Measurements from ENCODE around the gene DOK1.

DOK1 gene

DNA sequence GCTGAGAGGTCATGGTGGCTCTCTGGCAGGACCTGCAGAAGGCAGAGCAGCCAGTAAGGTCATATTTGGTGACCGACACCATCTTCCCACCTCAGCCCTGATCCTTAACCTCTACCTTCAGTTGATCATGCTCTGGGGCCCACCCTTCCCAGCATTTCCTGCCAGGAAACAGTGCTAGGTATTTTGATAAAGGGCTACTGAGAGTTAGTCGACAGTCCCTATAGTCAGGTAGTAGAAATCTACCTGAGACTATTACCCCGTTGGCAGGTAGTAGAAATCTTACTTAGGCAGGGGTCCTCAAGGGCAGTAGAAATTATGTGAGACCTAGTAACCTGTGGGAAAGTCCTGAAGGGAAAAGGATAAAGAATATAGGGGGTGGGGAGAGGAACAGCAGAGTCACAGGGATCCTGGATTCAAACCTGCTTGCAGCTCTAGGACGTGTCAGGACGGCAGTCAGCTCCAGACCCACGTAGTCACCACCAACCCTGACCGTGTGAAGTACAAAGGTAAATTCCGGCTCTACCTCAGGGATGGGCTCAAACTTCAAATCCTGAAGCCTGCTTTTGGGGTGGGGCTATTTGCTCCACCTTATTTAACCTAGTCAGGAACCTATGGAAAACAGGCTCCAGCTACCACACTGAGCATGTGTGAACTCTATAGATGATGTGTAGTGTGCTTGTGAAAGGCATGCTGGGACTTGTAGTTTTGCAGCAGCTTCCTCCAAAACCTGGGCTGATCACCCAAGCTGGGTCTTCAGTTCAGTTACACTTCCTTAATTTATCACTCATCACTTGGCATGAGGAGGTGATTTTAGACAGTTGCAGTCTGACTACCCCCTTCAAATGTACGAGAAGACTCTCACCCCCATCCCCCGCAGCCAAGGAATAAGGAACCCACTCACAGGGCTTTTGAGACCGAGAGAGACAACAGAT is 28.5 kb upstream of the DOK1 start, which contains the start of gene DQX1:
Gene DQX1 (minus strand): TSS at position 515 of the 932 bp plus-strand sequence. CDS start 502 bp downstream, at position 13.
- DNase-seq, result peak; percentile 30

DNA sequence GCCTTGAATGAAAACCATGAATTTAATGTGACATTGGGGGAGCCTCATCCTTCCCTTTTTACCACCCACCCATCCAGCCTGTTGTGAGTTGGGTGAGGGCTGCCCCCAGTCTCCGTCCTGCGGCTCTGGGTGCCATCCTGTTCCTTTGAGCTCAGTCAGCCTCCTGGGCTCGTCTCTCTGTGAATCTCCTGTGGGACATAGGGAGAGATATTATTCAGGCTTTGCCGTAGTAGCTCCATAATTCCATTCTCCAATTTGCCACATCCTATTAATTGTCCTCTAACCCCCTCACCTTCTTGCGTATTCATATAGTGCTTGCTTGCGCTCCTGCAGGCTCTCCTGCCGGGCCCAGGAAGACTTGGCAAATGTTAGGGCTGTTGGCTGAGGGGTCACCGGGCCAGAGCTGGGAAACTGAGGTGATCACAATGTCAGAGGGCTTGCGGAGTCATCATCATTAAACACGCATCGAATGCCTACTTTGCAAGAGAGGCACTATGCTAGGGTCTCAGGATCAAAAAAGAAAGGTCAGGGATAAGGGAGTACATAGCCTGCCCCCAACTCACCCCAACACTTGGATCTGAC is 27.8 kb upstream of the DOK1 start:
- DNase-seq, result no peak

DNA sequence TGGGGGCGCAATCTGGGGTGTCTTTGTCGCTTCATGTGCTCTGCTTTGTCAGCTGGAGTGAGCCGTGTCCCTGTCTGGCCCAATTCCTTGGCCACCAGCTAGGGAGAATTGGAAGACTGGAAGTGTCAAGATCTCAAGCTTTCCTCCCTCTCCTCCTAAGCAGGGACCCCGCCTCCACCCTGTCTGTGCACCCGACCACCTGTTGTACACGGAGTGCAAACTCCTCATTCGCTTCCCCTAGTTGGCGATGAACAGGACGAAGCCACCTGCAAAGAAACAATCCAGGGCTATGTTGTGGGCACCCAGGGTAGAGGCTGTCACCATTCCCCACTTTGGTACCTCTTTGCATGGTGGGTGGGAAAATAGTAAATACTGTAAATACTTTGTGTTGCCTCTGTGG is 26.8 kb upstream of the DOK1 start:
- DNase-seq, result no peak

DNA sequence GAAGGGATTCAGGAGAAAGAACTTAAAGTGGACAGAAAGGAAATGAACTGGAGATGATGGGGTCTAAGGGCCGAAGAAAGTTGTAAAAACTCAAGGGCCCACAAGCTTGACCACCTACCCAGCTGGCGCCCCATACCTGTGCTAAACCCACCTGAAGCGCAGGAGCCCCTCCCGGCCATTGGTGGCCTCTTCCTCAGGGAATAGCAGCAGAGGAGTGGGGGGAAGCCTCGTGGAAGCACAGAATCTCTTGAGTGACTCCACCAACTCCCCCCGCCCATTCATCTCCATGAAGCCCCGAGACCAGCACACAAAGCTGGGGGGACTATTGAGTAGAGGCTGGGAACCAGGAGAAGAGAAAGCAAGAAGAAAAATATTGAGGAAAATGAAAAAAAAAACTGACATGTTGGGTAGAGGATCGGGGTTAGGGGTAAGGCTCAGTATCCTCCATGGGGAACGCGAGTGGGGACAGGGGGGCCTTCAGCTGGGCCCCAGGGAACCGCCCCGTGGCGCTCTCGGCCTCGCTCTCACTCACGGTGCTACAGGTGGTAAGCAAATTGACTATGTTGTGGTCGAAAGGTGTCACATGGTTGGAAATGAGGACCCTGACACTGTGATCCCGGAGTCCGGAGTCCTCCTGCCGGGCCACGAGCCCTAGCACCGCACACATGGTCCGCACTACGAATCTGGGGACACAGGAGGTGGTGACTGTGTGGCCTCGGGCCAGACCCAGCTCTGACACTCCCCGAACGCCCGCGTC is 25.7 kb upstream of the DOK1 start:
- DNase-seq, result peak; percentile 19

DNA sequence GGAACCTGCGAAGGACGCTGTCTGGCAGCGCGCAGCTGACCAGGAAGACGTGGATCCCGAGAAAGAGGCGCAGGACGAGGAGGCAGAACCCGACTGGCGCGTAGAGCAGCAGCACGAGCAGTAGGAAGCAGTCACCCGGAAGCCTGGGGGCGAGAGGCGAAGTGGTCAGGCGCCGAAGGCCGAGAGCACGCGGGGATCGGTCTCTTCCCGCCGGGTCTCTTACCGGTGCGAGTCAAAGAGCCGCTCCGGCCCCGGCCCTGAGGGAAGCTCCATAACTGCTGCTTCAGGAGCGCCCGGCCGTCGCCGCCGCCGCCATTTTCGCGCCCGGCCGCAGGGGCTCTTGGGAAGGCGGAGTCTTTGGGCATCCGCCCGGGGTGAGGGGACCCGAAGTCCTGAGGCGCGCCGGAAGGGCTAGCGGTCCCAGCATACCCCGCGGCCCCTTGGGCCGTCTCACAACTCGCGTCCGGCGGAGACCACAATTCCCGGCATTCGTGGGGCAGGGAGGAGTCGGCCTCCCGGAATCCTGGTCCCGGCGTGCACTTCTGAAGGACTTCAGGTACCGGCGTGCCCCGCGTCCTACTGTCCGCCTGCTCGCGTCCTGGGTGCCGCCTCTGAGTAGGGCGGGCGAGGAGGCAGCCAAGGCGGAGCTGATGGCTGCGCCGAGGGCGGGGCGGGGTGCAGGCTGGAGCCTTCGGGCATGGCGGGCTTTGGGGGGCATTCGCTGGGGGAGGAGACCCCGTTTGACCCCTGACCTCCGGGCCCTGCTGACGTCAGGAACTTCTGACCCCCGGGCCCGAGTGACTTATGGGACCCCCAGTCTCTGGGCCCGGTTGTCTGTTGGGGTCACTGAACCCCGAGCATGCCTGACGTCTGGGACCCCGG is 24.9 kb upstream of the DOK1 start, which contains the start of the genes AUP1 and HTRA2:
Gene AUP1 (minus strand): TSS at position 350 of the 882 bp plus-strand sequence. CDS start 77 bp downstream, at position 273.
Gene HTRA2 (plus strand): TSS at position 577 of the 882 bp plus-strand sequence. CDS start 74 bp downstream, at position 651.
- peak; percentile 88 for DNase-seq

DNA sequence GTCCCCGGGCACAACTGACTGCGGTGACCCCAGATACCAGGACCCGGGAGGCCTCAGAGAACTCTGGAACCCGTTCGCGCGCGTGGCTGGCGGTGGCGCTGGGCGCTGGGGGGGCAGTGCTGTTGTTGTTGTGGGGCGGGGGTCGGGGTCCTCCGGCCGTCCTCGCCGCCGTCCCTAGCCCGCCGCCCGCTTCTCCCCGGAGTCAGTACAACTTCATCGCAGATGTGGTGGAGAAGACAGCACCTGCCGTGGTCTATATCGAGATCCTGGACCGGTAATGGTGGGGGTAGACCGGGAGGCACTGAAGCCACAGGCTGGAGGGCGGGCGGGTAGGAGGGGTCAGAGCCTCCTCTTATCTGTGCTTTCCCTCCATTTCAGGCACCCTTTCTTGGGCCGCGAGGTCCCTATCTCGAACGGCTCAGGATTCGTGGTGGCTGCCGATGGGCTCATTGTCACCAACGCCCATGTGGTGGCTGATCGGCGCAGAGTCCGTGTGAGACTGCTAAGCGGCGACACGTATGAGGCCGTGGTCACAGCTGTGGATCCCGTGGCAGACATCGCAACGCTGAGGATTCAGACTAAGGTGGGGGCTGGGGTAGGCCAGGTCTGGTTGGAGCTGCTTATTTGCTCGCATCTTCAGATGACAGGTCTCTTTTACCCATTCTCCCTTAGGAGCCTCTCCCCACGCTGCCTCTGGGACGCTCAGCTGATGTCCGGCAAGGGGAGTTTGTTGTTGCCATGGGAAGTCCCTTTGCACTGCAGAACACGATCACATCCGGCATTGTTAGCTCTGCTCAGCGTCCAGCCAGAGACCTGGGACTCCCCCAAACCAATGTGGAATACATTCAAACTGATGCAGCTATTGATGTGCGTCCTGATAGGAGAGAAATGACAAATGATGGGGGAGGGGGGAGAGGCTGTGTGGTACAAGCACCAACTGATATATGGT is 24.0 kb upstream of the DOK1 start:
- peak; percentile 52 for DNase-seq

DNA sequence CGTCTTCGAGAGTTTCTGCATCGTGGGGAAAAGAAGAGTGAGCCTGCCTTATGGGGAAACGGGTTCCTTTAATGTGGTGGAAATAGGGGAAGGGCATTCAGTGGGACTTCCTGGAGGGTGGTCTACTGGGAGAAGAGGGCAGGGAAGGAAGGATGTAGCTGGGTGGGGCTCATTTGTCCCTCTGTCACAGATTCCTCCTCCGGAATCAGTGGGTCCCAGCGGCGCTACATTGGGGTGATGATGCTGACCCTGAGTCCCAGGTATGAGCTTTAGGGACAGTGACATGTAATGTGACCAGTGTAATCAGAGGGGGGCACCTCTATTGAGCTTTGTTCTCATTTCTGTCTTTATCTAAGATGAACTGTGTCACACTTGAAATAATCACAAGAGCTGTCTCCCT is 22.9 kb upstream of the DOK1 start:
- no peak for DNase-seq

DNA sequence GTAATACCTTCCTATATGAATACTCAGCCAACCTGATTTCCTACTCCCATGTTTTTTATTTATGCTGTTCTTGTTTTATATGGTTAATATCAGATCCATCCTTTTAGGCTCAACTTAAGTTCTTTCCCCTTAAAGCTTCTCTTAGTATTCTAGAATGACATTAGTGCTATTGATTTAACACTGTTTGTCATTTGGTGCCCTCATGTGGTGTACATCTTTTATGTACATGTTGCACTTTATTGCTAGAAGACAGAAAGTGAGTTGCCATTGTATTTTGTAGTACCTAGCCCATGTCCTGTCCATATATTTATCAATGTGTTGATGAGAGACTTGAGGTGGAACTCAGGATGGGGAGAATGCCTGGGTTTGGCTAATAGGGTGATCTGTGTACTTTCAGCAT is 22.3 kb upstream of the DOK1 start:
- DNase-seq, result no peak

DNA sequence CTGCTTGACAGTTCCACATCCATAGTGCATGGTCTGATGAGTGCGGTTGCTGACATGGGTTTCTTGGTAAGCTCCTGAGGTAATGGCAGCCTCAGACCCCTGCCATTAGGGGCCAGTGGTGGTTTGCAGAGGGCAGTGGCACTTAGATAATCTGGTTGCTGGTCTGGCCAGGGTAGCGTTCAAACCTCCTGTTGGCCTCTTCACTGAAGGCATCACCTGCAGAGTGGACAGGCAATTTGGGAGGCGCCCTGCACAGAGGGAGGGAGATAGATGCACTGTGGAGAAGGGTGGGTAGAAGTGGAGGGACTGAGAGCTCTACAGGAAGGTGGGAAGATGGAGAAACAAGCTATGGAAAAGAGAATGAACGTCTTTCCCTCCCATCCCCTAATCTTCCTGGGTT is 21.1 kb upstream of the DOK1 start:
- no peak for DNase-seq

DNA sequence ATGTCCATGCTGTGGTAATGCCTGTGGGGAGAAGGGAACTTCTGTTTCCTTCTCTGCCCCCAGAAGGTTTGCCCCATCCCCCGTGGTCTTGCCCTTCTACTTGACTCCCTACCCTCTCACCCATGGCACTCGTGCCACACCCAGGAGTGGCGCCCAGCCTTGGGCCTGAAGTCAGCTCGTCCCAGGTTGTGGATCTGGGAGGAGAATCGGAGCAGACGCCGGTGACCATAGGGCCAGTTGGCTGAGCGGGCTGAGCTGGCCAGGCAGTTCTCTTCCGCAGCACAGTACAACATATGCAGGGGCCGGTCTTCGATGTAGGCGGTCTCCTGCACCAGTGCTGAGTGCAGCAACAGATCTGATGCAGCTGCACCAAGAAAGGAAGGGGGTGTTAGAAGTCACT is 20.1 kb upstream of the DOK1 start:
- no peak for DNase-seq

DNA sequence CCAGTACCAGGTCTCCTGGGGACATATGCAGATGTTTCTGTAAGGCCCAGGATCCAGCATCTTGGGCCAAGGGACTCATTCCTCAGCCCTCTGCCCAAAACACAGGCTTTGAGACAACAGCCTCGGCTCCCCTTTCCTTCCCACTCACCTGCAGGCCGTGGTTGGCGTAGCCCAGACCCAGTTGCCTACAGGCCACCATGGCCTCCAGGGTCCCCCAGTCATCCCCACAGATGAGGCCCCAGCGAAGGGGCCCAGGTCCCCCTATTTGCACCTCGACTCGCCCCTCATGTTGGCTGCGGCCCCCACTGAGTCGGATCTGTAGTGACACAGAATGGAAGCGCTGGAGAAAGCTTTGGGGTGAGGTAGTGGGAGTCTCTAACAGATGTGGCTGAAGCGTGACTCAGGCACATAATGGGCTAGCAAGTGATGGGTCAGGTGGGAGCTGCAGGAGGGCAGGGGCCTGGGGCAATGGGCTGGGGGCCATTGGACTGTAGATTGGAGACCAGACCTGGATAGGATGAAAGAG is 19.0 kb upstream of the DOK1 start:
- DNase-seq, result no peak

DNA sequence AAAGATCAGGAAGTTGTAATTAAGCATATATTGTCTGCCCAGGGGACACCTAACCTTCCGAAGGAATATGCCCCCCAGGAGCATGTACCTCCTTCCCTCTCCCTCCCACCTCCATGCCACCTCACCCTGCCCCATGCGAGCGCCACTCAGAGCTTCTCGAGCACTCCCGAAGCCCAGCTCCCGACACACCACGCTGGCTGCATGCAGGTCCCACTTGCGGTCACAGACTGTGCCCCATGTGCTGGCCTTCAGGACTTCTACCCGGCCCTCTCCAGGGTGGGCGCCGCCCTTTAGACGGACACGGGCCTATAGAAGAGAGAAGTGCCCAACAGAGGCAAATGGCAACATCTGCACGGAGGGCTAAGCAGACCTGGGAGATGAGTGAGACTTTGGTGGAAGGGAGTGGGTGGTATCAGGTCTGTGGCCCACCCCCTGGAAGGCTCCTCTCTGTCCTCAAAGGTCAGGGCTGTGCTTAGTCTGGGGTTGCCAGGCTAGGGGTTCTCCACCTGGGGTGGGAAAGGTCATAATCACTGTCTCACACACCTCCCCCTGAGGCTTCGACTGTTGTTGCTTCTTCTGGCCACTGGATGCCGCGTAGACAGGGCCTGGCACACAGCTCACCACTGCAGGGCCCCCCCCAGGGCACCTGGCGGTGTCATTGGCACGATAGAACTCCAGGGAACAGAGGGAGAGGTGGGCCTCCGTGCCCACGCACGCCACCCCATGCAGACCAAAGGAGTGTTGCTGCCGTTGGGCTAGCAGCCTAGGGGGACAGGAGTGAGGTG is 18.2 kb upstream of the DOK1 start:
- DNase-seq, result no peak

DNA sequence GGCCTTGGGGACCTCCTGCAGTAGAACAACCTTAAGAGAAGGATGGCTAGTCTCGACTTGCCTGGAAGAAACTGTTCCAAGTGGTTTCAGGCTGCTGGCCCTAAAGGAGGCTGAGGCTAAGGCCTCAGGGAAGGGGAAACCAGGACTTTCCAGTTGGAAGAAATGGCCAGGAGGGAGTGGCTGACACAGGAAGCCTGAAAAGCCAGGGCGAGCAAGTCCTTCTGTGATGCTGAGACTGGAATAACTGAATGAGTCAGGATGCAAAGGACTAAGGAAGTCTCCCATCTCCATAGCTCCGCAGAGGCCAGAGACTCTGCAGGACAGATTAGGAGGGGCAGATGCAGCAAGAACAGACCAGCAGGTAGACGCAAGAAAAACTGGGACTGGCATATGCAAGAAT is 17.4 kb upstream of the DOK1 start:
- no peak for DNase-seq

DNA sequence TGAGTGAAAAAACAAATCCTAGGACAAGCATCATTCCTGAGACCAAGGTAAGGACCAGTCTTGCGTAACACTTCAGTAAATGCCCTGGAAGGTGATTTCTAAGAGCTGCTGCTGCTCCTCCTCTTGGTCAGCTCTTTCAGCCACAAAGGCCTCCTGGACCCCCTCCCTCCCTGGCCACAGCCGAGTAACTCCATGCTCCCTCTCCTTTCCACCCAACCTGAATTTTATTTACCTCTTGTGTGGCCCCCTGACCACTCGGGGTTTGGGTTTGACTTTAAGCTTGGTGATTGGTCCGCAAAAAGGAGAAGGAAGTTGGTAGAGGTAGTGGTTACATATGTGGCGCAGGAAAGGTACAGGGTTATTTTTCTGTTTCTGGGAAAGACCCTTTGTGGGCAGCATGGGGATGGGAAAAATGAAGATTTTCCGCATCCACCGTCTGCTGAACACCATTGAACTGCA is 15.6 kb upstream of the DOK1 start:
- DNase-seq, result no peak

DNA sequence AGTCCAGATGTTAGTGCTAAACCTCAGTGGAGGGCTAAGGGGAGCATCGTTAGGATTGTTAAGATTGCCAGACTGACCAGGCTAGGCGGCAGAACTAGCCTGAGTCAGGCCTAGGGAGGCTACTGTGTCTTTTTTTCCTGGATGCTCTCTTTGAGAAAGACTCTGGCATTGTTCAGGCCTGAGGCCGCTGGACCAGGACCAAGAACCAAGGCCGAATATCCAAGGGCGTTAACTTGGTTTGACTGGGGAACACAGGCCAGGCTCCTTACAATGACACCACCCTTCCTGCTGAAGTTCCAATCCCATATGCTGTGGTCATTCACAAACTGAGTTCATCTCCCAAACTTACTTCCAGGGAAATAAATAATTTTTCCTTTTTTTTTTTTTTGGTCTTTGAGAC is 14.2 kb upstream of the DOK1 start:
- no peak for DNase-seq

DNA sequence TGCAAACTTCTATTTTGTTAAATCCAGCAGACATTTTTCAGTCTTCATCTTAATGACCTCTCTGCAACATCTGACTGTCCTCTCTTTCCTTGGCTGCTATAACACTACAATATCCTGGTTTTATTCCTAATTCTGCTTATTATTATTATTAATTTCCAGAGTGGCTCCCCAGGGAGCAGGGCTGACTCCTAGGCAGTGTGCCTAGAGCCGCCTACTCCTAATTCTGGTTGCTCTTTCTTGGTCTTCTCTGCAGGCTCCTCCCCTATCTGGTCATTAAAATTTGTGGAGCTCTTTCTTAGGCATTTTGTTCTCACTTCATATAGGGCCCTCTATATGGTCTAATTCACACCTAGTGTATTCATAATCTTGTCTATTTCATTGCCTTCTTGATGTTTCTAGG is 11.5 kb upstream of the DOK1 start:
- no peak for DNase-seq

DNA sequence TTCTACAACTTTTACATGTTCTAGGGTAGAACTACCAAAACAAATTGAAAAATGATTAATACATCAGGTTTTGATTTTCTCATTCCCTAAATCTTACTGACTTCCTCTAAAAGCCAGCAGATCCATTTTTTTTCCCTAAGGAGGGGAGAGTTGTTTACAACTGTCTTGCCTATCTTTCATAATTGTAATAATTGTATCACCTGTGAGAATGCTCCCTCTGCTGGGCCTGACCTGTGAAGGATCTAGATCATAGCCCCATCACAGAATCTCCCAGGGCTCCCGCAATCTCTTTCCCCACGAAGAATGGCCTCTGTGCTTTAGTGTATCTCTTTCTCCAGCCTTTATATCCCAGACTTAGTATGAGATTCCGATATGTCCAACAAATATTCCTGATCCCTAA is 9.9 kb upstream of the DOK1 start:
- DNase-seq, result peak; percentile 36

DNA sequence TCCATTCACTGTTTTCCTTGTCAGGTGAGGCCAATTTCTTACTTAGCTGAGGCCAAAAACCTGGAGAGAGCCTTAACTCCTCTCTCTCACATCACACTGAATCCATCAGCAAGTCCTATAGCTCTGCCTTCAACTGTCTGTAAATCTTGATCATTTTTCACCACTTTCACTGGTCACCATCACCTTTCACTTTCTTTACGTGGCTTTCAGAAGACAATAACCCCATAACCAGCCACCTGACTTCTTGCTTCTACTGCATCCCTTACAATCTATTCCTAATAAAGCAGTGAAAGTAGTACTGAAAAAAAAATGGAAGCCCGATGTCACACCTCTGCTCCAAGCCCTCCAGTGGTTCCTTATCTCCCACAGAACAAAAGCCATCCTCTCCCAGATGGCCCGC is 8.5 kb upstream of the DOK1 start:
- DNase-seq, result no peak

DNA sequence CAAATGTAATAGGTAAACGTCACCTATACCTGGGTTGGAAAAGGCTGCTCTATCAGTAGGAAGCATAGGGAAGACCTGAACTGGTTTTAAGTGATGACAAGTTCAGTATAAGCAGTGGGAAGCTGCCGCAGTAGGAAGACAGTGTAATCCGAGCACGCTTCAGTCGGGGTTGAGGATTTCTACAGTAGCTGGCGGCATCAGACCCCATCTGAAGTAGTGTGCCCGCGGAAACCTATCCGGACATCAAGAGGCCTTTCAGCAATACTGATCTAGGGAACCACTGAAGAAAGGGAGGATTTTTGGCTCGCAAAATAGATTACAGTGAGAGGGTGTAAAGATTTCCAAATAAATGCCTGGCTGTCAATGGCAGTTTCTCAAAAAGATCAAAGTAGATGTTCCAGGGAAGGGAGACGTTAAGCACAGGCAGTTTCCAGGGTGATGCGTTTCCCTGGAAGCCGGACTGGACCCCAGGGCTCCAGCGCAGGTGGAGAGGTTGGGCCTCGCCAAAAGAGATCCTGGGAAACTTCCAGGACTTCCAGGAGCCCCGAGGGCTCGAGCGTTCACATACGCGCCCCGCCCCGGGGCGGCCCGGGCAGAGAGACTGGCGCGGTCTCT is 6.1 kb upstream of the DOK1 start:
- no peak for DNase-seq

All from CD4-positive, alpha-beta T cell treated with Interleukin-17A for 4 hours (primary cell).